Skin epidermis (tissue), 12 donors: ENCODE results near the gene CP.
"Not testable (repeated sequence)": the region's sequence is repeated elsewhere in the genome, so short reads cannot be mapped to it uniquely, and the experiment has no call there.

Experiments used
- H3K27ac ChIP-seq, 21 experiments: fragments of 200-600 bp; sonication (generic) in 11 of 21; one replicate each; pipeline ENCODE4 v1.5.0; 2020; ENCODE audit warnings: mild to moderate bottlenecking in 3 of 21, inconsistent platforms in 2 of 21, moderate library complexity in 2 of 21
- H3K4me3 ChIP-seq, 7 experiments: fragments of 200-600 bp; sonication (generic) in 2 of 7; one replicate each; pipeline ENCODE4 v1.5.0; 2020; ENCODE audit warnings: inconsistent platforms in 2 of 7, mild to moderate bottlenecking in 2 of 7, moderate library complexity in 1 of 7

CP gene

DNA sequence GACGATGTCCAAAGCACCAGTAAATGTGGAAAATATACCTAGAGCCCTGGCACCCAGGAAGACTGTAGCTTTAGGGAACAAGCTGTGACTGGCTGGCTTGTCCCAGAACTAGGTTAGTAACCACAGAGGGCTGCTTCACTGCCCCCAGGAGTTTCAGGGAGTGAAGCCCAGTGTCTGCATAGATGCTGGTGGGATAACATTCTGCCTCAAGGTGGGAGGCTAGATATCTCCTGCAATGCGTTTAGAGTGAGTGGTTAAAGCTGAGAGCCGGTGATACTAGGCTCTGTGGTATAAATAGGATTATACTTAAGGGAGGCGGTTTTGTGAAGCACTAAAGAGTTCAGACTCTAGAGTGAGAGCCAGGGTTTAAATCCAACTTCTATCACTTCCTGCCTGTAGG is 11.7 kb upstream of the CP start:
- Histone ChIP-seq H3K27ac (no peak overlapping the region), H3K4me3 (no peak overlapping the region)

DNA sequence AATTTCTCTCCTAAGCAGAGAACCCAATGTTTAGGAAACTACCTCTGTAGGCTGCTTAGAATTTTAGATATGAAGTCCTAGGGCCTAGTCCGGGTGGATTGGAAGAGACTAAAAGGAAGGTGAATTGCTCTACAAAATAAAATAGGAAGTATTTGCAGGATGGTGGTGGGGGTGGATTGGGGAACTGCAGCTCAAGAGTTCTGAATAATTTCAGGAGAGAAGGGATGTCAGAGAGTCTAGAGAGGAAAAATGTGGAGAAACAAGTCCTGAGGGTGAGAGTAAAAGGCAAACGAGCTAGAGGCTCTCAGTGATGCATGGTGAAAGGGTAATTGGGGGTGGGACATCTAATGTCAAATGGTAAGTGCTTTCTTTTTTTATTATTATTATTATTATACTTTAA is 10.2 kb upstream of the CP start:
- H3K27ac ChIP-seq: no peak overlapping the region
- H3K4me3 ChIP-seq: no peak overlapping the region

DNA sequence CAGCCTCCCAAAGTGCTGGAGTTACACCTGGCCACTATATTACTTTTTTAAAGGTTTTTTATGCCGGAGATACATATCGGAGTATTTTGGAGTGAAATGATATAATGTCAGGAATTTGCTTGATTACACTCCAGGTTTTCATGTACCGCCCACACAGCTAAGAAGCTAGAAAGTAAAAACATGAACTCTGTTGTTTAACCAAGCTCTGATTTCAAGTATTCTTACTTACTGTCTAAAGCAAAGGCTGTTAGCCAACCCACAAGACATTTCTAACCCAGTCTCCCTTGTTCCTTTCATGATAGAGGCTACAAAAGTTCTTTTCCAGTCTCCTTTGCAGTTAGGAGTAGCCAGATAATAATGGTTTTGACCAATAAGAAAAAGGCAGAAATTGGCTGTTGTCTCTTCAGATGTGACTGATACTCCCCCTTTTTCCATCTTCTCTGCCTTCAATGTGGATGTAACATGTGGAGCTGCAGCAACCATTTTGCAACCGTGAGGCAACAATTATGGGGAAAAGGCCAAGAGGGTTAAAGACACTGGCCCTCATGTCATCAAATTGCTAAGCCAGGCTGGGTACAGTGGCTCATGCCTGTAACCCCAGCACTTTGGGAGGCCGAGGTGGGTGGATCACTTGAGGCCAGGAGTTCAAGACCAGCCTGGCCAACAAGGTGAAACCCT is 6.1 kb upstream of the CP start:
- H3K27ac ChIP-seq: no peak overlapping the region
- no peak overlapping the region for H3K4me3 ChIP-seq

DNA sequence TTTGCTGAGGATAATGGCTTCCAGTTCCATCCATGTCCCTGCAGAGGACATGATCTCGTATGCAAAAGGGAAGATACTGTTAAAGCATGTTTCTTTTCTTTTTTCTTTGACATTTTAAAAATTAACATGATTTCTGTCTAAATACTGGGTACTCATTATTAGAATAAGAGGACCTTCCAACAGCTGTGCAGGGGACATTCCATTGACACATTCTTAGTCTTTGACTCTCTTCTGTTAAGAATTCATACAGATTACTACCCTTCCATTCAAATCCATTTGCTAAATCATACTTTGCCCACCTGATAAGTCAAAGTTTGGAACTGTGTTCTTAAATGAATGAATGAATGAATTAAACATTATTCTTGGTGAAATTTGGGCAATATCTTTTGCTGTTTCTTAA is 5.1 kb upstream of the CP start:
- Histone ChIP-seq H3K4me3 (no peak overlapping the region), H3K27ac (no peak overlapping the region)

DNA sequence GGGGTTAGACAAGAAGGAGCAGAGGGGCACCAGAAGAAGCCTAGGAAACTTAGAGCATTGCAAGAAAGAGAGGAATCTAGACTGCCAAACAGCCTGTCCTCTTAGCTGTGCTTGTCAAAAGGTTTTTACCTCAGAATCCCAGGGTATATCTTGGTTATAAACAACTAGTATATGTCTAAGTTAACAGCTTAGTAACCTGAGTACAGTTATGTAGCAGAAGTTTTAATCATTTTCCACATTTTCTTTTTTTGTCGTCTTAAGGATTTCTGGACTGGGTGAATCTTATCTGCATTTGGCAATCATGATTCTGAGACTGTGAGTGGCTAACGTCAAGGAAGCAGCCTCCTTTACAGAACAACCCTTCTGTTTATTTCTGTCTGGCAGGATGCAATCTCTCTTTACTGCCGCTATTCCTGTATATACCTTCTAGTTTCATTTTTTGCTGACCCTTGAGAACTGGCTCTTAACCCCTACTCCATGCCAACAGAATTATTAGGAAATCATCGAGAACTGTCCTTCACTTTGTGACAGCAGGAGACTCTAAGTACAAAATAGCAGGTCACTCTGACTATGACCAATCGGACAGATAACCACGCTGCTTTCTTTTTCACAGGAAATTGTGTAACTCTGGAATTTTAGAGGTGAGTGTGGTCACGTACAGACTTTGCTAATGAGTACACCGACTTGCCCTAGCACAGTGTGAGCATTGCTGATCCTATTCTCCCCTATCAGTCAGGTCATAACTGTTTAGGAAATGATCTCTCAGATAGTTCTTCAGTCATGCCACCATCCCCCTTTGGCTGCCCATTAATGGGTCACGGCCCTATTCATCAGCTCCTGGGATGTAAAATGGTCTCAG is 3.3 kb upstream of the CP start:
- Histone ChIP-seq H3K27ac (peak overlapping the region in 13 of 21 experiments; percentile 10 to 79 (median 41)), H3K4me3 (peak overlapping the region in 6 of 7 experiments; percentile 11 to 27 (median 20))

DNA sequence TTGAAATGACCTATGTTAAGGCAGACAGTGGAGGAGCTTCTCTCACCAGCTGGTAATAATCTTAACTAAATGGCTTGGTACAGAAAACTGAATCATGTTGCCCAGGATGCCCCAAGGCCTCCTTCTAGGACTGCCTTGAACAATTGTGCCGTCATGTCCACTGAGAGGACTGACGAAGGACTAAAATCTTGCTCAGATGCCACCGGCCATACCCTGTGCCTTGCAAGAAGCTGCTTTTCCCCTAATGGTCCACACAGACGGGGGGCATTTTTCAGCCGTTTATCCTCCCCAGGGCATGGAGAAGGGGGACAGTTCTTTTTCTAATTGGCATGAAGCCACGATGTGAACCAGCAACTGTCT is 1.8 kb upstream of the CP start:
- no peak overlapping the region for H3K4me3 ChIP-seq

DNA sequence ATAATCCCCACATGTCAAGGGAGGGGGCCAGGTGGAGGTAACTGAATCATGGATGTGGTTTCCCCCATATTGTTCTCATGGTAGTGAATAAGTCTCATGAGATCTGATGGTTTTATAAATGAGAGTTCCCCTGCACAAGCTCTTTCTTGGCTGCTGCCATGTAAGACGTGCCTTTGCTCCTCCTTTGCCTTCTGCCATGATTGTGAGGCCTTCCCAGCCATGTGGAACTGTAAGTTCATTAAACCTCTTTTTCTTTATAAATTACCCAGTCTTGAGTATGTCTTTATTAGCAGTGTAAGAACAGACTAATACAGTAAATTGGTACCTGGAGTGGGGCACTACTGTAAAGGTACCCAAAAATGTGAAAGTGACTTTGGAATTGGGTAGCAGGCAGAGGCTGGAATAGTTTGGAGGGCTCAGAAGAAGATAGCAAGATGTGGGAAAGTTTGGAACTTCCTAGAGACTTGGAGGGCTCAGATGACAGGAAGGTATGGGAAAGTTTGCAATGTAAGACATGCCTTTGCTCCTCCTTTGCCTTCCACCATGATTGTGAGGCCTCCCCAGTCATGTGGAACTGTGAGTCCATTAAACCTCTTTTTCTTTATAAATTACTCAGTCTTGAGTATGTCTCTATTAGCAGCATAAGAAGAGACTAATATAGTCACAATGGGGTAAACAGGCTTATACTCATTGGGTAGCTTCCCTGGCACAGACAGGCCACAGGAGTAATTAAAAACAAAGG is 2.1 kb downstream of the CP start:
- not testable (repeated sequence) for H3K4me3 ChIP-seq
- peak overlapping the region in 1 of 21 experiments; percentile 25 for H3K27ac ChIP-seq

More for the DNA sequence above, 1.8 kb upstream of the CP start:
- H3K27ac ChIP-seq: no peak overlapping the region

DNA sequence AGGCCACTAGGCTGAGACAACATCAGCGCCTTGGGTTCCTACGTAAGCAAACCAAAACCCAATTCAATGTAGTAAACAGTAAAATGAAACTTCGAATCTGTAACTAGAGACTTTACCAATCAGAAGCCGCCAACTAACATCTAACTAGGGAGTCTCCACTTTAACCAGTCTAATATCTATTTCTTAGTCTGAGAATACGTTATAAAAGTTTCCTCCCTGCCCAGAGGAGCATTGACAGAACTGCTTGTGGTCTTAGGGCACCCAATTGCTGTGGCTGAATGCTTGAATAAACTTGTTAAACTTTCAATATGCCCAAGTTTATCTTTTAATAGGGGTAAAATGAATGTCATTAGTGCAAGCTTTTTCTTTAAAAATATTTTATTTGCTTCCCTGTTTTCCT is 4.3 kb downstream of the CP start:
- no peak overlapping the region for H3K4me3 ChIP-seq

DNA sequence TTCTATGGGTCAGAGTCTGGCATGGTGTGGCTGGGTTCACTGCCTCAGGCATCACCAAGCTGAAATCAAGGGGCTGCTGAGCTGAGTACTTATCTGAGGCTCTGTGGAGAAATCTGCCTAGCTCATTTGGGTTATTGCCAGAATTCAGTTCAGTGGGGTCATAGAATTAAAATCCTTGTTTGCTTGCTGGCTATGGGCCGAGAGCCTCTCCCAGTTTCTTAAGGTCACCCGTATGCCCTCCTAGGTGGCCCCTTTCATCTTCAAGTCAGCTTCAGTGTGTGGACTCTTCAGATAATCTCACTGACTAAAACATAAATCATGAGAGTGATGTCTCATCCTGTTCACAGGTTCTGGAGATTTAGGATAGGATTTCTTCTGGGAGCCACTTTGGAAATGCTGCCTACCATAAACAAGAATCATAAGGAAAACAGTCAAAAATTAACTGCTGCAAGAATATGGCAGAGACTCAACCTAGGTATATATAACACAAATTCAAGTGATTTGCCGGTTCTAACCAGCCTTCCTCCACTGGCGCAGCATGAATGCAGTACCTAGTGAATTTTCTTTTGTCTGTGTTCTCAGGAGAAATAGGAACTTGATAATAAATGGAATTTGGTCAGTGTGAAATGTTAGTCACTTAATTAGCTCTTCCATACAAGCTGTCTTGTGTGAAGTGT is 5.3 kb downstream of the CP start:
- Histone ChIP-seq H3K4me3 (no peak overlapping the region), H3K27ac (peak overlapping the region in 1 of 21 experiments; percentile 2)

More for the DNA sequence above, 4.3 kb downstream of the CP start:
- H3K27ac ChIP-seq: no peak overlapping the region

DNA sequence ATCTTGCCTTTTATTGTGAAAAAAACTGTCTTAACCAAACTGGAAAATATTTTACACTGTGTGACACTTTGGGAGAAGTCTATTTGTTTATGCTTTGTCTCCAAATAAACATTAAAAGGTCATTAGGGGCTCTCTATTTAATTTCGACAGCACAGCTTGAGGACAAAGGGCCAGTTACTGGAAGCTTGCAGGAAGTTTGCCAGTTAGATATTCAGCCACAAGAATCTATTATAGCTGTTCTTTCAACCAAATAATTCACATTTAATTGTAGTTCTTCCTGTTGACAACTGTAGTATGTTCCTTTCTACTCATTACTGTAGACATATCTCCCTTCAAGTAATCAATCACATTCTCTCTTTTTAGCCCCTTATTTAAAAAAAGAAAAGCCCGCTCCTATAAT is 6.1 kb downstream of the CP start:
- Histone ChIP-seq H3K27ac (no peak overlapping the region), H3K4me3 (no peak overlapping the region)

DNA sequence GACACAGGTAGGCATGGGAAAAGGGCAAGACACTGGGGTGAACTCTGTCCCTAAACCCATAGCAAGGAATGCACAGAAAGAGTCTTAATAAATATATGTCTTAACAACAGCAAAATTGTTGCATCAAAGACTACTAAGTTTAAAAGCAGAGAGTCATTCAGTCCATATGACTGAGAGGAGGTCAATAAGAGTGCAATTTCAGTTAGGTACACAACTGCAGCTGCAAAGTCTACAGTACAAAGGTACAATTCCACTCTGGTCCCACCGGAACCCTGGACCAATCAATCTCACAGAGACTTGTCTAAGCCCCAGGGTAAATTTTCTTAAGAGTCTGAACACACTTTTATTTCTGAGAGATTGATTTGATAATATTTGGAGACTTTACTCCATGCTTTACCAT is 6.9 kb downstream of the CP start:
- no peak overlapping the region for H3K27ac ChIP-seq

DNA sequence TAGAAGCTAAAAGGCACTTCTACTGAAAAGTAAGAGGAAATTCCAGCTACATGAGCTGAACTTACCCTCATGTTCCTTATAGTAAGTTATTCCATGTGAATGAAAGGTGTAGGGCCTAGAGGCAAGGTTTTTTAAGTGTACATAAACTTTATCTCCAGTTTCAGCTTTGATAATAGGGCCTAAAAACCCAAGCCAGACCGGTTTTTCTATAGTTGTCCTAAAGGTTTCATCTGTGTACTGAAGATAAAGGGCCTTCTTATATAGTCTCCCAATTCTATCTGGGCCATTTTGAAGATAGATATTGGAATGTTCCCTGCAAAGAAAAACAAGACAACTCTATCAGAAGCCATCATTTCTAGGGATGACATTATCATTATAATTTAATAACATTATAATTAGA is 9.2 kb downstream of the CP start:
- no peak overlapping the region for H3K27ac ChIP-seq
- H3K4me3 ChIP-seq: no peak overlapping the region

More for the DNA sequence above, 6.9 kb downstream of the CP start:
- H3K4me3 ChIP-seq: no peak overlapping the region

DNA sequence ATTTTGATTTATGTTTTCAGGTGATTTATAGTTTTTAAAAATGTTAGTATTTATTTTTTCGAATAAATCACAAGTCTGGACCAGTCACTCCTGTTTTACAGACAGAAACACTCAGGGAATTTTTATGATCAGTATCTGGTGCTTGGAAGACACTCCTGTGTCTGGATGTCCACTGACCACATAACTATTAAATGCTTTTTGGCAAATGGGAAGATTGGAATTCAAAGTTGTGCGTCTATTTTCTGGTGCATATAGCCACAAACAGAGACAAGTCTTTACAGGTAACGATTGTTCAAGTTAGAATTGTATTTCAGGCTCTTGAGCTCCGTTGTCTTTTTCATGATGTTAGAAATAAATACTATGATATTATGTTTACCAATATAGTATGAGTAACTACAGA is 12.2 kb downstream of the CP start:
- H3K27ac ChIP-seq: no peak overlapping the region

DNA sequence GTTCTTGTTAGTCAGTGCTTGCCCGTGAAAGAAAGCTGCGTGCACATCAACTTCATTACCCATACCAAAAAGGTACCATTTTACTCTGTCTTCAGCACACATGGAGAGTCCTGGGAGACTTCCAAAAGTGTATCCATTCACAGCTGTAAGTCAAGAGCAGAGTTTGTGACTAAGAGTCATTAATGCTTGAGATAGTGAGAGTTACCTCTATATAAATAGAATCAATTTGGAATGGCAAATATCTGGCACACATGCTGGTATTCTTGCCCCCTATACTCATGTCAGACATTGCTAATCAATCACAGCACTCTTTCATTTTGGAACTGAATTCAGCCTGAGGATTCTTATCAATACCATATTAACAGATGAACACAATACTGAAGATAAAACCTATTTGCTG is 14.2 kb downstream of the CP start:
- Histone ChIP-seq H3K4me3 (no peak overlapping the region), H3K27ac (no peak overlapping the region)

More for the DNA sequence above, 12.2 kb downstream of the CP start:
- H3K4me3 ChIP-seq: no peak overlapping the region

DNA sequence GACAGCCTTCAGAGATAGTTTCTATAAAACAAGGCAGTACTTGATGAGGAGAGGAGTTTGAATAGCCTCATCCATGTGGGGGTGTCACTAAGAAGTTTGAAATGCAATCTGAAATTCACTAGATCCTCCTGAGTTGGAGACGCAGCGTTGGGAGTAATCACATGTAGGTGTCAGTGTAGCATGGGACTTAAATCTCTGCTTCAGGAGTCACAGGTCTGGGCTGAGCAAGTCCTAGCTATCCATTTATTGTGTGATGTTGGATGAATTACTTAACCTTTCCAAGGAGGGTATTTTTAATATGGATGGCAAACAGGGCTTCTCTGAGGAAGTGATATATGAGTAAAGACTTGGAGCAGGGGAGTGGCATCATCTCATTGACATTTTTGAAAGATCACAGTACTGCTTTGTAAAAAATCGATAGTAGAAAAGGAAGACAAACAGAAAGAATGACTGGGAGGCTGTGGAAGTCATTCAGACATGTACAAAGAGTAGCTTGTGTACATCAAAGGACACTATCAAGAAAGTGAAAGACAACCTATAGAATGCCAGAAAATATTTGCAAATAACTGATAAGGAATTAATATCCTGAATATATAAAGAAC is 17.1 kb downstream of the CP start:
- Histone ChIP-seq H3K4me3 (no peak overlapping the region), H3K27ac (no peak overlapping the region)

DNA sequence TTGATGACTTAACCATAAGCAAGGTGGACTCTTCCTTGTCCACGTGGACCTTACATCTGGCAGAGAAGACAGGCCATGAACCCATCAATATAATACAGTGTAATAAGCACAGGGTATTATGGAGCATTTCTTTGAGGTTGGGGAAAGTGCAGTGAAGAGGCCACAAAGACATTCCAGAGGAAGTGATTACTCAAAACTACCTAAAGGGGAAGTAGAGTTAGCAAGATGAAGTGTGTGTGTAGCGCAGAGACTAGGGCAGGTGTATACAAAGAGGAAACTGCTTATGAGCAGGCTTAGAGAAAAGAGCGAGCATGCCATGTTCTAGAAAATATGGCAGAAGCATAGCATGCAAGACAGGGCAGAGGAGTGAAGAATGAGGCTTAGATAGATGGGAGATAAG is 17.9 kb downstream of the CP start:
- Histone ChIP-seq H3K4me3 (no peak overlapping the region), H3K27ac (no peak overlapping the region)

DNA sequence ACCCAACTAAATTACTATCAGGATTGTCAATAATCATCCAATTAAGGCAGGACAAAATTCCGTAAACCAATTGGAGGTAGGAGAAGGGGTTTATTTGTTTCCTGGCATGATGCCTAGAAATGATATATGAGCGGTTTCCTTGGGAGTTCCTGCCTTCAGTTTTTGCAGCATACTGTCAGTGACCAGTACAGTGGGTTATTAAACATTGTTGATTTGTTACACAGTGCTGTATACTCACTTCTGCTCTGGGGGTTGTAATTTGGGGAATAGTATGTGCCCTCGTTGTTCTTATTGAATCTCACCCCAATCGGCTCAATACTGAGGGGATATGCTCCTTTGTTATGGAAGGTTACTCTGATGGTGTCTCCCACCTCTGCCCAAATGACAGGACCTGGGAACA is 22.2 kb downstream of the CP start:
- H3K4me3 ChIP-seq: no peak overlapping the region

DNA sequence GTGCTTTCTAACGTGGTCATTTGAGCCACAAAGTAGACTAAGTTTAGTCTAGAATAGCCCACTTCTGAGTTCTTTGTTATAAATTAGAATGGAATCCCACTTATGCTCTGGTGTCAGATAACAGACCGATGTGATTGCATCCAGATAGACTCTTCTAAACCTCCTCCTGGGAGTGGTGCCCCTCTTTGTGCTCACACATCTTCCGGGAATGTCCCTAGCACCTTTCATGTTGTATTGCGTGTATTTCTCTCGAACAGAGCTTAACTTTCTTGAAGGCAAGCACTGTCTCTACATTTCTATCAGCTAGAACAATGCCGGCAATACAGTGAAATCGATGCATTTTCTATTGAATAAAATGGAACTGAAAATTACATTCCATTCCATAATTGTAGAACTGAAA is 23.0 kb downstream of the CP start:
- Histone ChIP-seq H3K27ac (no peak overlapping the region), H3K4me3 (no peak overlapping the region)

More for the DNA sequence above, 22.2 kb downstream of the CP start:
- no peak overlapping the region for H3K27ac ChIP-seq

DNA sequence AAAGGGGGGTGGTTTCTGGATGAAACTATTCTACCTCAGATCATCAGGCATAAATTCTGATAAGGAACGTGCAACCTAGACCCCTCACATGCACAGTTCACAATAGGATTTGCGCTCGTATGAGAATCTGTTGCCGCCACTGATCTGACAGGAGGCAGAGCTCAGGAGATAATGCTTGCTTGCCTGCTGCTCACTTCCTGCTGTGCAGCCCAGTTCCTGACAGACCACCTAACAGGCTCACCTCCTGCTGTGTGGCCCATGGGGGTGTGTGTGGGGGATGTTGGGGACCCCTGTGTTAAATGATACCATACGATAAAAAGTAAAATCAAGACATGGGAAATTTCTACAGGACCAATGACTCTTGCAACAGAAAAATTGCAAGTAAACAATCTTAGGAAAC is 24.0 kb downstream of the CP start:
- Histone ChIP-seq H3K4me3 (no peak overlapping the region), H3K27ac (no peak overlapping the region)
